HEK293 (cell line): Measurements from ENCODE around the gene OR13G1.

Source experiments
- BCL11B ChIP-seq: fragments of 450-650 bp; formaldehyde crosslinking; IDR thresholded peaks from 2 replicates; pipeline ENCODE4 v1.5.1; 2016; ENCODE audit warnings: low read depth, missing biosample characterization, missing genetic modification characterization
- CTCF ChIP-seq: fragments of 450-650 bp; formaldehyde crosslinking; IDR thresholded peaks from 2 replicates; pipeline ENCODE4 v1.5.1; 2016; ENCODE audit warnings: missing biosample characterization, missing genetic modification characterization
- KLF8 ChIP-seq: fragments of 450-650 bp; formaldehyde crosslinking; IDR thresholded peaks from 2 replicates; pipeline ENCODE4 v1.5.1; 2016; ENCODE audit warnings: missing biosample characterization, missing genetic modification characterization
- REST ChIP-seq: fragments of 450-650 bp; formaldehyde crosslinking; IDR thresholded peaks from 2 replicates; pipeline ENCODE4 v1.5.1; 2016; ENCODE audit warnings: missing biosample characterization, missing genetic modification characterization
- ZBTB21 ChIP-seq: fragments of 450-650 bp; formaldehyde crosslinking; IDR thresholded peaks from 2 replicates; pipeline ENCODE4 v1.5.1; 2017; ENCODE audit warnings: missing biosample characterization, missing genetic modification characterization
- ZNF146 ChIP-seq: fragments of 450-650 bp; formaldehyde crosslinking; IDR thresholded peaks from 2 replicates; pipeline ENCODE4 v1.5.1; 2016; ENCODE audit warnings: missing biosample characterization, missing genetic modification characterization
- ZNF16 ChIP-seq: fragments of 450-650 bp; formaldehyde crosslinking; IDR thresholded peaks from 2 replicates; pipeline ENCODE4 v1.5.1; 2016; ENCODE audit warnings: low read depth, missing biosample characterization, missing genetic modification characterization
- ZNF24 ChIP-seq: fragments of 450-650 bp; formaldehyde crosslinking; IDR thresholded peaks from 2 replicates; pipeline ENCODE4 v1.5.1; 2016; ENCODE audit warnings: missing biosample characterization, missing genetic modification characterization
- ZNF350 ChIP-seq: fragments of 450-650 bp; formaldehyde crosslinking; IDR thresholded peaks from 2 replicates; pipeline ENCODE4 v1.5.0; 2017; ENCODE audit warnings: missing biosample characterization, mild to moderate bottlenecking, missing genetic modification characterization
- ZNF549 ChIP-seq: fragments of 450-650 bp; IDR thresholded peaks from 2 replicates; pipeline ENCODE4 v1.5.1; 2018; ENCODE audit warnings: missing biosample characterization, missing genetic modification characterization, mild to moderate bottlenecking, inconsistent platforms, moderate library complexity
- ZNF561 ChIP-seq: fragments of 450-650 bp; IDR thresholded peaks from 2 replicates; pipeline ENCODE4 v1.5.1; 2018; ENCODE audit warnings: missing biosample characterization, missing genetic modification characterization, borderline replicate concordance
- ZNF777 ChIP-seq: fragments of 450-650 bp; formaldehyde crosslinking; IDR thresholded peaks from 2 replicates; pipeline ENCODE4 v1.5.1; 2017; ENCODE audit warnings: missing biosample characterization, missing genetic modification characterization, borderline replicate concordance
- ZNF785 ChIP-seq: fragments of 450-650 bp; formaldehyde crosslinking; IDR thresholded peaks from 2 replicates; pipeline ENCODE4 v1.5.1; 2016; ENCODE audit warnings: missing biosample characterization, missing genetic modification characterization

- TF ChIP-seq CTCF (no peak), ZNF146 (tag by site-specific recombination) (no peak), ZNF549 (tag by site-specific recombination) (no peak), BCL11B (no peak), ZNF561 (no peak), ZNF785 (no peak), REST (no peak), ZBTB21 (tag by site-specific recombination) (no peak), ZNF16 (tag by site-specific recombination) (no peak), ZNF24 (no peak), ZNF777 (tag by site-specific recombination) (no peak), ZNF350 (no peak), KLF8 (tag by site-specific recombination) (no peak)
Observed at GRCh38 chr1:247638011-247638410, 41.5 kb downstream of the OR13G1 start.
